ENCODE data around the gene TMEM117. TPM values are rescaled to one million over a fixed set of nuclear protein-coding genes. Genes with fewer than 3 reads are reported as not detected.

TMEM117 gene
- polyA plus RNA-seq, 3 donors from 2014 or later: 2.0 to 7.8 (median 4.0) TPM

- peaks cover 0 to 3% (median 0%) of the 10 kb centered on the region in 3 donors for H3K27me3 Mint-ChIP-seq (ENCODE audit: low read depth in 3 of 3)
- no peaks in the 10 kb centered on the region for H3K36me3 Mint-ChIP-seq
- H3K27ac Mint-ChIP-seq: no peak overlapping the region
- peak; percentile 18 to 46 (median 37) for DNase-seq
- no peaks in the 10 kb centered on the region for H3K9me3 Mint-ChIP-seq
- H3K4me1 Mint-ChIP-seq: no peaks in the 10 kb centered on the region
- no peak overlapping the region for H3K4me3 Mint-ChIP-seq
Observed at GRCh38 chr12:43882578-43883178, 46.8 kb downstream of the TMEM117 start.

- no peak overlapping the region for H3K4me3 Mint-ChIP-seq
- DNase-seq: no peak
- no peaks in the 10 kb centered on the region for H3K9me3 Mint-ChIP-seq
- H3K36me3 Mint-ChIP-seq: no peaks in the 10 kb centered on the region
- H3K27me3 Mint-ChIP-seq (ENCODE audit: low read depth in 3 of 3): peaks cover 0 to 3% (median 0%) of the 10 kb centered on the region in 3 donors
- H3K4me1 Mint-ChIP-seq: no peaks in the 10 kb centered on the region
- H3K27ac Mint-ChIP-seq: no peak overlapping the region
Observed at GRCh38 chr12:43883311-43883710, 47.4 kb downstream of the TMEM117 start.

GRCh38 chr12:43883748-43884147 is 47.9 kb downstream of the TMEM117 start:
- no peaks in the 10 kb centered on the region for H3K4me1 Mint-ChIP-seq
- no peaks in the 10 kb centered on the region for H3K9me3 Mint-ChIP-seq
- H3K4me3 Mint-ChIP-seq: no peak overlapping the region
- peaks cover 0 to 3% (median 0%) of the 10 kb centered on the region in 3 donors for H3K27me3 Mint-ChIP-seq (ENCODE audit: low read depth in 3 of 3)
- H3K27ac Mint-ChIP-seq: no peak overlapping the region
- H3K36me3 Mint-ChIP-seq: no peaks in the 10 kb centered on the region
- DNase-seq: no peak

- Mint-ChIP-seq H3K4me3 (no peak overlapping the region), H3K9me3 (no peaks in the 10 kb centered on the region), H3K36me3 (no peaks in the 10 kb centered on the region), H3K27me3 (ENCODE audit: low read depth in 3 of 3) (peaks cover 0 to 3% (median 0%) of the 10 kb centered on the region in 3 donors), H3K4me1 (no peaks in the 10 kb centered on the region), H3K27ac (no peak overlapping the region)
- no peak for DNase-seq
Observed at GRCh38 chr12:43884683-43885410, 49.0 kb downstream of the TMEM117 start.

GRCh38 chr12:43887397-43887796 is 51.5 kb downstream of the TMEM117 start:
- Mint-ChIP-seq H3K4me3 (no peak overlapping the region), H3K4me1 (no peaks in the 10 kb centered on the region), H3K27ac (peak overlapping the region in 1 of 6 donors; percentile 63), H3K27me3 (ENCODE audit: low read depth in 3 of 3) (peaks cover 0 to 3% (median 0%) of the 10 kb centered on the region in 3 donors), H3K36me3 (no peaks in the 10 kb centered on the region), H3K9me3 (no peaks in the 10 kb centered on the region)
- no peak for DNase-seq

- Mint-ChIP-seq H3K27me3 (ENCODE audit: low read depth in 3 of 3) (no peaks in the 10 kb centered on the region), H3K4me1 (no peaks in the 10 kb centered on the region), H3K9me3 (no peaks in the 10 kb centered on the region), H3K4me3 (no peak overlapping the region), H3K36me3 (peaks cover 0 to 5% (median 4%) of the 10 kb centered on the region in 3 donors), H3K27ac (no peak overlapping the region)
- no peak for DNase-seq
Observed at GRCh38 chr12:43891856-43892574, 56.1 kb downstream of the TMEM117 start.

- DNase-seq: no peak
- H3K27me3 Mint-ChIP-seq (ENCODE audit: low read depth in 3 of 3): no peaks in the 10 kb centered on the region
Observed at GRCh38 chr12:43893670-43894069, 57.8 kb downstream of the TMEM117 start.

GRCh38 chr12:43895580-43896206 is 59.8 kb downstream of the TMEM117 start:
- Mint-ChIP-seq H3K27me3 (ENCODE audit: low read depth in 3 of 3) (peaks cover 0 to 2% (median 1%) of the 10 kb centered on the region in 3 donors), H3K9me3 (no peaks in the 10 kb centered on the region), H3K4me1 (no peaks in the 10 kb centered on the region), H3K36me3 (peaks cover 0 to 8% (median 4%) of the 10 kb centered on the region in 3 donors), H3K4me3 (no peak overlapping the region), H3K27ac (no peak overlapping the region)
- DNase-seq: no peak

More at GRCh38 chr12:43893670-43894069, 57.8 kb downstream of the TMEM117 start:
- H3K4me3 Mint-ChIP-seq: no peak overlapping the region
- H3K9me3 Mint-ChIP-seq: no peaks in the 10 kb centered on the region
- no peaks in the 10 kb centered on the region for H3K4me1 Mint-ChIP-seq
- peaks cover 0 to 5% (median 4%) of the 10 kb centered on the region in 3 donors for H3K36me3 Mint-ChIP-seq
- no peak overlapping the region for H3K27ac Mint-ChIP-seq

GRCh38 chr12:43896496-43896895 is 60.6 kb downstream of the TMEM117 start:
- H3K27me3 Mint-ChIP-seq (ENCODE audit: low read depth in 3 of 3): peaks cover 0 to 2% (median 2%) of the 10 kb centered on the region in 3 donors
- H3K36me3 Mint-ChIP-seq: peaks cover 0 to 10% (median 4%) of the 10 kb centered on the region in 3 donors
- H3K4me1 Mint-ChIP-seq: no peaks in the 10 kb centered on the region
- no peak for DNase-seq
- H3K27ac Mint-ChIP-seq: no peak overlapping the region
- no peak overlapping the region for H3K4me3 Mint-ChIP-seq
- no peaks in the 10 kb centered on the region for H3K9me3 Mint-ChIP-seq

GRCh38 chr12:43898474-43898873 is 62.6 kb downstream of the TMEM117 start:
- Mint-ChIP-seq H3K4me1 (no peaks in the 10 kb centered on the region), H3K9me3 (no peaks in the 10 kb centered on the region), H3K27me3 (ENCODE audit: low read depth in 3 of 3) (peaks cover 0 to 2% (median 2%) of the 10 kb centered on the region in 3 donors), H3K36me3 (peaks cover 0 to 10% (median 0%) of the 10 kb centered on the region in 3 donors), H3K27ac (no peak overlapping the region), H3K4me3 (no peak overlapping the region)
- DNase-seq: no peak

GRCh38 chr12:43899574-43899973 is 63.7 kb downstream of the TMEM117 start:
- peaks cover 0 to 7% (median 0%) of the 10 kb centered on the region in 3 donors for H3K36me3 Mint-ChIP-seq

GRCh38 chr12:43903686-43904085 is 67.8 kb downstream of the TMEM117 start:
- H3K36me3 Mint-ChIP-seq: peaks cover 0 to 4% (median 0%) of the 10 kb centered on the region in 3 donors
- H3K4me1 Mint-ChIP-seq: no peaks in the 10 kb centered on the region
- no peak overlapping the region for H3K27ac Mint-ChIP-seq
- no peak for DNase-seq
- no peaks in the 10 kb centered on the region for H3K9me3 Mint-ChIP-seq
- H3K27me3 Mint-ChIP-seq (ENCODE audit: low read depth in 3 of 3): peaks cover 2 to 5% (median 2%) of the 10 kb centered on the region in 3 donors
- H3K4me3 Mint-ChIP-seq: no peak overlapping the region

More at GRCh38 chr12:43899574-43899973, 63.7 kb downstream of the TMEM117 start:
- Mint-ChIP-seq H3K27ac (no peak overlapping the region), H3K9me3 (no peaks in the 10 kb centered on the region), H3K27me3 (ENCODE audit: low read depth in 3 of 3) (peaks cover 2 to 5% (median 2%) of the 10 kb centered on the region in 3 donors), H3K4me3 (no peak overlapping the region), H3K4me1 (no peaks in the 10 kb centered on the region)
- no peak for DNase-seq

- H3K36me3 Mint-ChIP-seq: no peaks in the 10 kb centered on the region
- H3K4me1 Mint-ChIP-seq: no peaks in the 10 kb centered on the region
- H3K4me3 Mint-ChIP-seq: no peak overlapping the region
- no peak for DNase-seq
- H3K27ac Mint-ChIP-seq: no peak overlapping the region
- no peaks in the 10 kb centered on the region for H3K27me3 Mint-ChIP-seq (ENCODE audit: low read depth in 3 of 3)
- H3K9me3 Mint-ChIP-seq: no peaks in the 10 kb centered on the region
Observed at GRCh38 chr12:43912859-43913258, 77.0 kb downstream of the TMEM117 start.
